ENCODE results near the gene BPIFB2. TPM values are rescaled to one million over a fixed set of nuclear protein-coding genes. Genes with fewer than 3 reads are reported as not detected.

BPIFB2 gene
- total RNA-seq, 3 donors from 2014 or later (not counting 1 experiment from before 2014, with no cell fraction given), result not detected

GRCh38 chr20:32965581-32966373 is 41.7 kb upstream of the BPIFB2 start:
- ATAC-seq (peak in 2 of 3 donors; percentile 19 to 31), DNase-seq (peak in 1 of 2 donors; percentile 81)
- Mint-ChIP-seq H3K4me3 (no peak overlapping the region), H3K4me1 (peaks cover 21 to 28% of the 10 kb centered on the region in 2 donors), H3K36me3 (no peaks in the 10 kb centered on the region), H3K27me3 (ENCODE audit: low read depth in 2 of 2) (no peaks in the 10 kb centered on the region), H3K27ac (peak overlapping the region in 1 of 2 donors; percentile 56), H3K9me3 (no peaks in the 10 kb centered on the region)
- WGBS (ENCODE audit: insufficient coverage), result 64% methylated on average over 12 of the region's 12 CpGs
- TF ChIP-seq, protein P1, sequence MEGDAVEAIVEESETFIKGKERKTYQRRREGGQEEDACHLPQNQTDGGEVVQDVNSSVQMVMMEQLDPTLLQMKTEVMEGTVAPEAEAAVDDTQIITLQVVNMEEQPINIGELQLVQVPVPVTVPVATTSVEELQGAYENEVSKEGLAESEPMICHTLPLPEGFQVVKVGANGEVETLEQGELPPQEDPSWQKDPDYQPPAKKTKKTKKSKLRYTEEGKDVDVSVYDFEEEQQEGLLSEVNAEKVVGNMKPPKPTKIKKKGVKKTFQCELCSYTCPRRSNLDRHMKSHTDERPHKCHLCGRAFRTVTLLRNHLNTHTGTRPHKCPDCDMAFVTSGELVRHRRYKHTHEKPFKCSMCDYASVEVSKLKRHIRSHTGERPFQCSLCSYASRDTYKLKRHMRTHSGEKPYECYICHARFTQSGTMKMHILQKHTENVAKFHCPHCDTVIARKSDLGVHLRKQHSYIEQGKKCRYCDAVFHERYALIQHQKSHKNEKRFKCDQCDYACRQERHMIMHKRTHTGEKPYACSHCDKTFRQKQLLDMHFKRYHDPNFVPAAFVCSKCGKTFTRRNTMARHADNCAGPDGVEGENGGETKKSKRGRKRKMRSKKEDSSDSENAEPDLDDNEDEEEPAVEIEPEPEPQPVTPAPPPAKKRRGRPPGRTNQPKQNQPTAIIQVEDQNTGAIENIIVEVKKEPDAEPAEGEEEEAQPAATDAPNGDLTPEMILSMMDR (IDR thresholded peaks at IDR 0.05), result no peak
- H3K4me3 ChIP-seq (ENCODE audit: low read length), result no peak overlapping the region
- intact Hi-C loops (cut with micrococcal nuclease), result no loop called here
- H3K36me3 ChIP-seq (ENCODE audit: control insufficient read depth, insufficient read depth, low read length), result no peaks in the 10 kb centered on the region
- no peaks in the 10 kb centered on the region for H3K9me3 ChIP-seq (ENCODE audit: control insufficient read depth, insufficient read depth, low read length)
- peaks cover 58% of the 10 kb centered on the region for H3K4me1 ChIP-seq (ENCODE audit: control insufficient read depth, insufficient read depth, low read length)
- no peaks in the 10 kb centered on the region for H3K27me3 ChIP-seq (ENCODE audit: control insufficient read depth, insufficient read depth, low read length)
- peak overlapping the region; percentile 32 for H3K27ac ChIP-seq (ENCODE audit: low read length)

DNA sequence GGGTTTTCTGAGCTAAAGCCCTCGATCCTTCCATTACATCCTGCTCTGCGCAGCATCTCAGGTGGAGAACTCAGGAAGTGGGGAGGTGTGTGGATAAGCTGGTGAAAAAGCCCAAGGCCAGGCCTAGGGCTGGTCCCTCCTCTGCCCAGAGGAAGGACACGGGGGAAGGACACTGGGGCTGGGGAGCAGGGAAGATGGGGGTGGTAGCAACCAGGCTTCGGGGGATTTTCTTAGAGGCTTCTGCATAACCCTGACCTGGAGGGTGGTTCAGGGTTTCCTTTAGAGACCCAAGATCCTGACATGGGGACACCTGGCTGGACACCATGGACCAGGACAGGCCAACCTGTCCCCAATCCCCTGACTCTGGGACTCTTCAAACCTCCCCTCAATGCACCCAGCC is 41.1 kb upstream of the BPIFB2 start:
- Mint-ChIP-seq H3K9me3 (no peaks in the 10 kb centered on the region), H3K36me3 (no peaks in the 10 kb centered on the region), H3K4me1 (peaks cover 21 to 25% of the 10 kb centered on the region in 2 donors), H3K27me3 (ENCODE audit: low read depth in 2 of 2) (no peaks in the 10 kb centered on the region), H3K4me3 (no peak overlapping the region), H3K27ac (peak overlapping the region; percentile 55 to 80)
- H3K27me3 ChIP-seq (ENCODE audit: control insufficient read depth, insufficient read depth, low read length), result no peaks in the 10 kb centered on the region
- H3K4me1 ChIP-seq (ENCODE audit: control insufficient read depth, insufficient read depth, low read length), result peaks cover 64% of the 10 kb centered on the region
- intact Hi-C loops (cut with micrococcal nuclease), result no loop called here
- WGBS (ENCODE audit: insufficient coverage), result 94% methylated on average over 4 of the region's 4 CpGs
- no peaks in the 10 kb centered on the region for H3K9me3 ChIP-seq (ENCODE audit: control insufficient read depth, insufficient read depth, low read length)
- TF ChIP-seq, protein P1 (IDR thresholded peaks at IDR 0.05), result no peak
- DNase-seq, result no peak
- H3K27ac ChIP-seq (ENCODE audit: low read length), result peak overlapping the region; percentile 81
- no peak overlapping the region for H3K4me3 ChIP-seq (ENCODE audit: low read length)
- no peaks in the 10 kb centered on the region for H3K36me3 ChIP-seq (ENCODE audit: control insufficient read depth, insufficient read depth, low read length)
- ATAC-seq, result no peak

DNA sequence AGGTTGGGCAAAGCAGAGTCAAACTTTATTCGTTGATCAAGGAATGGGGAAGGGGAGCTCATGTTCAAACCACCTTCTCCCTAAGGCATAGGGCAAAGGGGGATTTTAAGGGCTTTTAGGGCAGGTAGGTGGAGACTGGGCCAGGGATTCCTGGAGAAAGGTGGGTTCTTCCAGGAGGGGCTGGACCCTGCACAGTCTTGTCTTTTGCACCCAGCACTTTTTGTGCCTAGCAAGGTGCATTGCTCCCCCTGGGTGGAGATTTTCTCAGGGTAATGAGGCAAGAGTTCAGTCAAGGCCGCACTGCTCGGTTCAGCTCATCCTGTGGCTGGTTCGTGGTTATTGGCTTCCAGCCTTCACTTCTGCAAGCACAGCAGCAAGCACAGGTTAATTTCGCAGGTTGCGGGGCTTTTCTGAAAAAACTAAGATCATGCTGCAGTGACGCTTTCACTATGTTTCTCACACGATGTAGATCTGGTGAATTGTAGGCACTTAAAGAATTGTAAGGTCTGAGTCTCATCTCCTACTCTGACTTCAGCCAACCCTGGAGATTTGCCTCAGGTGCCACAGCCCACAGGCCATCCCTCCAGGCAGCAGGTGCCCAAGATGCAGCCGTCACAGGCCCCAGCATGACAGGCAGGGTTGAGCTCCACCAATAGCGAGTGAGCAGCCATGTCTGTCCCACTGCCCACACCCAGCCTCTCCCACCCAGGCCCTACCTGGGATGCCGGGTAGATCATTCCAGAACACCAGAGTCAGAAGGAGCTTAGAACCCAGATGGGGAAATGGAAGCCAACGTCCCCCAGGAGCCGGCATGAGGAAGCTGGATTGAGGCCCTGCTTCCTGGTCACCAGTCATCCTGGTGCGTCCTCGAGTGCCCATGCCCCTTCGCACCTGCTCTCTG is 40.4 kb upstream of the BPIFB2 start:
- no peaks in the 10 kb centered on the region for H3K27me3 ChIP-seq (ENCODE audit: control insufficient read depth, insufficient read depth, low read length)
- 43% methylated on average over 16 of the region's 16 CpGs for WGBS (ENCODE audit: insufficient coverage)
- H3K4me3 ChIP-seq (ENCODE audit: low read length), result no peak overlapping the region
- TF ChIP-seq, protein P1 (IDR thresholded peaks at IDR 0.05), result no peak
- Mint-ChIP-seq H3K4me3 (peak overlapping the region; percentile 31), H3K27me3 (ENCODE audit: low read depth in 2 of 2) (no peaks in the 10 kb centered on the region), H3K36me3 (no peaks in the 10 kb centered on the region), H3K27ac (peak overlapping the region; percentile 55 to 80), H3K9me3 (no peaks in the 10 kb centered on the region), H3K4me1 (peaks cover 21 to 25% of the 10 kb centered on the region in 2 donors)
- intact Hi-C loops (cut with micrococcal nuclease), result no loop called here
- no peaks in the 10 kb centered on the region for H3K9me3 ChIP-seq (ENCODE audit: control insufficient read depth, insufficient read depth, low read length)
- H3K4me1 ChIP-seq (ENCODE audit: control insufficient read depth, insufficient read depth, low read length), result peaks cover 72% of the 10 kb centered on the region
- peak overlapping the region; percentile 81 for H3K27ac ChIP-seq (ENCODE audit: low read length)
- no peaks in the 10 kb centered on the region for H3K36me3 ChIP-seq (ENCODE audit: control insufficient read depth, insufficient read depth, low read length)
- ATAC-seq (peak; percentile 58 to 78 (median 64)), DNase-seq (peak in 1 of 2 donors; percentile 90)

Measured in natural killer cell (primary cell).